ENCODE results near the gene CDH6. TPM values are rescaled to one million over a fixed set of nuclear protein-coding genes. Genes with fewer than 3 reads are reported as not detected.

The CDH6 gene
- total and polyA plus RNA-seq, 2 of the 4 experiments (the other 2 are of a cell fraction) = 72.2 to 232 TPM

DNA sequence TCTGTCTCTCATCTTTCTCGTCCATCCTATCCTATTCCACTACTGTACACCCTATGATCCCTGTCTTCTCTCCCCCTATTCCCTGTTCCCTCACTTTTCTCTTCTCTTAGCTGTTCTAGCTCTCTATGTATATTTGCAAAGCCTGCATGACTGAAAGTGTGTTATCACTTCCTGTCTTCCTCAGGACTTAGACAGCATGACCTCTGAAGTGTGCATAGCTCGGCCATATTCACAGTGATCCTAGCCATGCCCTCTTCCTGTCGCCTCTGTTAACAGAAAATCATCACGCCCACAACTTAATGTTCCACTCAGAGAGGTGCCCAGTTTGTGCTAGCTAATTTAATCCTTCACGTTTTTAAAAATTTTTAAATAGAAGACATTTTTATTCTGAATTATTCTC is 35.8 kb upstream of the CDH6 start:
- CTCF ChIA-PET = no interaction called here
- Histone ChIP-seq H2BK20ac (ENCODE audit: low read depth, low read length) (no peak overlapping the region), H3K4me1 (ENCODE audit: control insufficient read depth, insufficient read depth, low read length) (peaks cover 2% of the 10 kb centered on the region; the same call in 1 of the 2 replicates), H2AFZ (replicated peaks; ENCODE audit: low read length, poor library complexity) (peak overlapping the region; percentile 77), H3K4me2 (ENCODE audit: low read depth, low read length) (no peak overlapping the region), H2AK9ac (replicated peaks; ENCODE audit: low read depth, low read length, poor library complexity) (peak overlapping the region; percentile 23), H4K20me1 (ENCODE audit: insufficient read depth, low read length) (no peaks in the 10 kb centered on the region), H4K91ac (ENCODE audit: insufficient read depth, low read depth, low read length) (no peak overlapping the region), H3K4me3 (ENCODE audit: insufficient read depth, low read depth, low read length) (no peak overlapping the region), H3K9ac (ENCODE audit: low read depth, low read length) (no peak overlapping the region), H2AK5ac (ENCODE audit: low read depth, low read length) (no peak overlapping the region), H3K27ac (ENCODE audit: insufficient read depth, low read length) (no peak overlapping the region), H4K5ac (ENCODE audit: low read depth, low read length) (no peak overlapping the region), H3K56ac (ENCODE audit: extremely low read depth, insufficient read depth, low read length) (no peak overlapping the region), H4K8ac (ENCODE audit: low read depth in 2 of 2, low read length in 2 of 2) (0 out of 4 replicates have a peak overlapping the region, but pooled peaks of 1 of the 2 experiments have one; percentile 8), H3K23ac (ENCODE audit: low read depth, low read length) (no peak overlapping the region), H3K4ac (ENCODE audit: low read depth, low read length) (no peak overlapping the region), H3K14ac (replicated peaks; ENCODE audit: low read depth, low read length) (no peak overlapping the region), H3K27me3 (ENCODE audit: control insufficient read depth, insufficient read depth, low read length) (no peaks in the 10 kb centered on the region), H3K9me3 (ENCODE audit: control insufficient read depth, insufficient read depth, low read length) (no peaks in the 10 kb centered on the region), H3K9me1 (ENCODE audit: insufficient read depth, low read length) (no peaks in the 10 kb centered on the region), H2BK120ac (ENCODE audit: low read depth, low read length) (no peak overlapping the region), H2BK15ac (ENCODE audit: low read depth, low read length) (no peak overlapping the region), H2BK5ac (ENCODE audit: low read depth, low read length, poor library complexity, severe bottlenecking) (peak overlapping the region; percentile 5), H3K18ac (ENCODE audit: low read depth, low read length) (no peak overlapping the region), H3K36me3 (ENCODE audit: control insufficient read depth, insufficient read depth, low read length) (no peaks in the 10 kb centered on the region), H3K79me1 (ENCODE audit: low read depth in 1 of 2, low read length in 2 of 2) (no peaks in the 10 kb centered on the region)
- intact Hi-C loops (cut with micrococcal nuclease) (no loop called here), in situ Hi-C loops (cut with MboI; ENCODE audit: low sequenced_read_pairs) (no loop called here), dilution Hi-C loops (cut with HindIII; ENCODE audit: low sequenced_read_pairs, unreplicated experiment) (no loop called here)
- no TSS peak for BruUV-seq (replicated peaks)
- WGBS, 2 experiments (ENCODE audit: extremely low coverage in 2 of 2, insufficient read length in 1 of 2) = 20% methylated on average over 1 of the region's 5 CpGs; no CpG with 5 or more reads in 1 of the 2 experiments
- TF ChIP-seq, protein P1, sequence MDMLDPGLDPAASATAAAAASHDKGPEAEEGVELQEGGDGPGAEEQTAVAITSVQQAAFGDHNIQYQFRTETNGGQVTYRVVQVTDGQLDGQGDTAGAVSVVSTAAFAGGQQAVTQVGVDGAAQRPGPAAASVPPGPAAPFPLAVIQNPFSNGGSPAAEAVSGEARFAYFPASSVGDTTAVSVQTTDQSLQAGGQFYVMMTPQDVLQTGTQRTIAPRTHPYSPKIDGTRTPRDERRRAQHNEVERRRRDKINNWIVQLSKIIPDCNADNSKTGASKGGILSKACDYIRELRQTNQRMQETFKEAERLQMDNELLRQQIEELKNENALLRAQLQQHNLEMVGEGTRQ (IDR thresholded peaks at IDR 0.05; ENCODE audit: low read depth, low read length) = no peak
- TF ChIP-seq MAZ (IDR thresholded peaks at IDR 0.05; ENCODE audit: borderline replicate concordance, low read depth, low read length) (no peak), RAD21 (IDR thresholded peaks at IDR 0.05; ENCODE audit: low read length) (no peak), FOS (IDR thresholded peaks at IDR 0.05; ENCODE audit: low read depth, low read length) (no peak), SMC3 (IDR thresholded peaks at IDR 0.05; ENCODE audit: low read depth, low read length) (no peak), MXI1 (IDR thresholded peaks at IDR 0.05; ENCODE audit: borderline replicate concordance, low read depth, low read length) (no peak), RCOR1 (IDR thresholded peaks at IDR 0.05; ENCODE audit: insufficient replicate concordance, low read length) (no peak), POLR2A (IDR thresholded peaks at IDR 0.05; ENCODE audit: low read depth, low read length) (no peak), NFE2L2 (IDR thresholded peaks at IDR 0.05; ENCODE audit: low read depth, low read length) (no peak), MAFK (IDR thresholded peaks at IDR 0.05; ENCODE audit: low read depth, low read length) (no peak), BHLHE40 (IDR thresholded peaks at IDR 0.05; ENCODE audit: low read depth, low read length) (no peak), CEBPB (IDR thresholded peaks at IDR 0.05; ENCODE audit: low read depth, low read length) (no peak), CHD1 (IDR thresholded peaks at IDR 0.05; ENCODE audit: low read depth, low read length) (no peak), RFX5 (IDR thresholded peaks at IDR 0.05; ENCODE audit: low read depth, low read length) (no peak)
- TF ChIP-seq, protein P2, sequence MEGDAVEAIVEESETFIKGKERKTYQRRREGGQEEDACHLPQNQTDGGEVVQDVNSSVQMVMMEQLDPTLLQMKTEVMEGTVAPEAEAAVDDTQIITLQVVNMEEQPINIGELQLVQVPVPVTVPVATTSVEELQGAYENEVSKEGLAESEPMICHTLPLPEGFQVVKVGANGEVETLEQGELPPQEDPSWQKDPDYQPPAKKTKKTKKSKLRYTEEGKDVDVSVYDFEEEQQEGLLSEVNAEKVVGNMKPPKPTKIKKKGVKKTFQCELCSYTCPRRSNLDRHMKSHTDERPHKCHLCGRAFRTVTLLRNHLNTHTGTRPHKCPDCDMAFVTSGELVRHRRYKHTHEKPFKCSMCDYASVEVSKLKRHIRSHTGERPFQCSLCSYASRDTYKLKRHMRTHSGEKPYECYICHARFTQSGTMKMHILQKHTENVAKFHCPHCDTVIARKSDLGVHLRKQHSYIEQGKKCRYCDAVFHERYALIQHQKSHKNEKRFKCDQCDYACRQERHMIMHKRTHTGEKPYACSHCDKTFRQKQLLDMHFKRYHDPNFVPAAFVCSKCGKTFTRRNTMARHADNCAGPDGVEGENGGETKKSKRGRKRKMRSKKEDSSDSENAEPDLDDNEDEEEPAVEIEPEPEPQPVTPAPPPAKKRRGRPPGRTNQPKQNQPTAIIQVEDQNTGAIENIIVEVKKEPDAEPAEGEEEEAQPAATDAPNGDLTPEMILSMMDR (conservative IDR thresholded peaks at IDR 0.05; ENCODE audit: low read depth, low read length) = no peak
- TF ChIP-seq, protein P3, sequence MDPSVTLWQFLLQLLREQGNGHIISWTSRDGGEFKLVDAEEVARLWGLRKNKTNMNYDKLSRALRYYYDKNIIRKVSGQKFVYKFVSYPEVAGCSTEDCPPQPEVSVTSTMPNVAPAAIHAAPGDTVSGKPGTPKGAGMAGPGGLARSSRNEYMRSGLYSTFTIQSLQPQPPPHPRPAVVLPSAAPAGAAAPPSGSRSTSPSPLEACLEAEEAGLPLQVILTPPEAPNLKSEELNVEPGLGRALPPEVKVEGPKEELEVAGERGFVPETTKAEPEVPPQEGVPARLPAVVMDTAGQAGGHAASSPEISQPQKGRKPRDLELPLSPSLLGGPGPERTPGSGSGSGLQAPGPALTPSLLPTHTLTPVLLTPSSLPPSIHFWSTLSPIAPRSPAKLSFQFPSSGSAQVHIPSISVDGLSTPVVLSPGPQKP (IDR thresholded peaks at IDR 0.05; ENCODE audit: borderline replicate concordance, low read depth, low read length) = no peak
- POLR2A ChIA-PET (ENCODE audit: unreplicated experiment) = no interaction called here
- DNase-seq (peak; percentile 11), ATAC-seq (ENCODE audit: low read depth) (no peak; the same call in 1 of the 2 replicates)

Measured in IMR-90 (cell line).